HG03066 (cell line): ENCODE results near the gene PAGE2B.
"Not testable (repeated sequence)": the region's sequence is repeated elsewhere in the genome, so short reads cannot be mapped to it uniquely, and the experiment has no call there.

ENCODE experiments used
- ATAC-seq: cut with Tn5 transposase; IDR thresholded peaks from one replicate; pipeline ENCODE4 v1.9.1; 2021; ENCODE audit warnings: low read depth; ENCODE audit not compliant: unreplicated experiment

The PAGE2B gene

GRCh38 chrX:55107911-55108310 lies 33.1 kb downstream of the PAGE2B start:
- no peak for ATAC-seq

DNA sequence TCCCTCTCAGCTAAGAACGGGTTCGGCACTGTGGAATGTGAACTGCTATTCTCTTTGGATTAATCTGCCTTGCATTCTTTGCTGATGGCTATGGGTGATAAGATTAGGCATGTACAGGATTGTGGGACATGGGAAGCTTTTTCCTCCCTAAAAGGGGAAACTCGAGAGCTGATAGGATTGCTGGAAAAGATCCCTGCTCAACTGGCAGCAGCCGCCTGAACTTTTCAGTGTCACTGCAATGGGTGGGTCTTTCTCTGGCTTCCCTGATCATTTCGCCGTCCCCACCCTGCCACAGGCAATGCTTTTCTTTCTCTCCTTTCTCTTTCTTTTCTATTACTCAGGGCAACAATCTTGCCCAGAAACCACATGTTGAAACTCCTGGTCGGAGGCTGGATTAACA lies 34.5 kb downstream of the PAGE2B start:
- ATAC-seq, result no peak

DNA sequence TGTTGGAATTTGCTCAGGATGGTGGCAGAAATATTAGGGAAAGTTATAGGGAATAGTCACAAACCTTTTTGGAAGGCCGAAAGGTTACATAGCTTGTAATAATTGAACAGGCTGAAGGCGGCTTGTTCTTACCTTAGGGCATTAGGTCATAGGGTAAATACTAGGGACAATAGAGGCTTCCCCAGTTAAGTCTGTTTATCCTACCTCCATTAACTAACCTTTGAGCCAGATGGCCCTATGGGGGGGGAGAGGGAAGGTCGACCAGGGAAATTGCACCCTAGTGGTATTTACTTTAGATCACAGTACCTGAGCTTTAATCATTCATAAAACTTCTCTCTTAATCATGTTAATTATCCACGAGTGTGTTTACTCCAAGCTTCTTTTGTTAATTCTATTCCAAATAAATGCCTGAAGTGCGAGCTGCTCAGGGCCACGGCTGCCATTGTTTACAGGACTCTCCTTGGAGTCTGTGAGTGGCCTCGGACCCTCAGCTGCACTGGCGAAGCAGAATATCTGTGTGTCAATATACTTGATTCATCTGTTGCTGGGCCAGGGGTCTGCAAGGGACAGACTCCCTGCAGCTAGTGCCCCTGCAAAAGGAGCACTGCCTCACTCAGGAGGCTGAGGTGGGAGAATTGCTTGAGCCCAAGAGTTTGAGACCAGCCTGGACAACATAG lies 36.9 kb downstream of the PAGE2B start:
- no peak for ATAC-seq

DNA sequence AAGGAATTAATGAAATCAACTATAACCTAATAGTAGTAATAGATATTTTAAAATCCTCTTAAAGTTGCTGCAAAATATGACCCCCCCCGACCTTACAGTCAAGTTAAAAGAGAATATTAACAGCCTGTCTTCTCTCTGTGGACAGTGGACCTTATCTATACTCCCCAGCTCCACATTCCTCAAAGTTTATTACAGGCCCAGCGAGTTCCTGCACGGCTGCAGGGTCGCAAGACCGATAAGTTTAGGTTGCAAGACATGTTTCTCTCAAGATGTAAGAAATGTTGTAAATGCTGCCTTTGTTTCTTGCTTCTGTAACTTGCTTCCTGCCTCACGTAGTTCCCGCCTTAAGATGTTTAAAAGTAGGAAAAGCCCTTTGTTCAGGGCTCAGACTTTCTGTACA lies 41.8 kb downstream of the PAGE2B start:
- not testable (repeated sequence) for ATAC-seq

- ATAC-seq, result no peak
Observed at GRCh38 chrX:55118574-55118973, 43.7 kb downstream of the PAGE2B start.

DNA sequence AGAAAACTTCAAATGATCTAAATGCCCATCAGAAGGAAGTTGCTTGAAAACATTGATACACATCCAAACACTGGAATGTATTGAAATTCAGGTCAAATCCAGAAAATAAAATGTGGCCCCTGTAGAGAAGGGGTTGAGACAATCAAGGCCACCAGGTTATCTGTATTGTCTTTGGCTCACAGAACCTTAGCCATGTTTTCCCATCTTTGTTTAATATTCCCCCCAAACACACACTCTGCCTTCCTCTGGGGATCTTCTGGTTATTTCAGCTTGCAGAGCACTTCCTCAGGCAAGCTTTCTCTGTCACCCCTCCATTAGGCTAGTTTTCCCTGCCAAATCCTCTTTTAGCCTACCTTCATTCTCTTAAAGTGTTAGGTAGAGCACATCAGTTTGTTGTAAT lies 44.4 kb downstream of the PAGE2B start:
- ATAC-seq, result no peak

- no peak for ATAC-seq
Observed at GRCh38 chrX:55119712-55120111, 44.9 kb downstream of the PAGE2B start.

DNA sequence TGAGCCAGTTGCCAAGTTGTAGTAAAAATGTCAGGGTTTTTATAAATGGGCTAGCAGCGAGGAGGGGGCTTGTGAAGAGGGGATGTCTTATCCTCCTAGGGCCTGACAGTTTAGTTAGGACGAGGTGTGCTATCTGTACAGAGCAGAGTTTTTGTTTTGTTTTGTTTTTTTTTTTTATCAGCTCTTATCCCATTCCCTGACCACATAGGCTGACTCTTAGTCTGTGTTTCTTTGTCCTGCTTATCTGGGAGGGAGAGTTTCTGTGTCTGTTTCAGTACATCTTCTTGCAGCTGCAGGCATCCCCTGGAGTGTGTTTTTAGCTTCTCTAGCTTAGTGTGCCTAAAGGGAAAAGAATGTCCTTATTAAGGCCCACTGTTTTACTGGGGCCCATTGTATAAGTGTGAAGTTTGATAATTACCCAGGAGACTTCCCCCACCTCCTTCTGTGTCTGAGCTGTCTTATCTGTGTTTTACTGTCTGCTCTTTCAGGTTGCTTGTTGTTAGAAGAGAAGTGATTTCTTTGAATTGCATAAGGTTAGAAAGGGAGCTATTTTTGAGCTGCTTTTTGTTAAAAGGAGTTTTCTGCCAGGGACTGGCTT lies 46.0 kb downstream of the PAGE2B start:
- ATAC-seq, result no peak

GRCh38 chrX:55123900-55124299 lies 49.1 kb downstream of the PAGE2B start:
- ATAC-seq, result no peak

- no peak for ATAC-seq
Observed at GRCh38 chrX:55127692-55128091, 52.9 kb downstream of the PAGE2B start.
